DMS53 treated with DMSO at 0.1 percent for 48 hours (cell line): Measurements from ENCODE around the gene NYNRIN.
"Not testable (repeated sequence)": the region's sequence is repeated elsewhere in the genome, so short reads cannot be mapped to it uniquely, and the experiment has no call there.

Experiments
- DNase-seq: peaks from one replicate; lab custom pipeline; 2025; ENCODE audit not compliant: unreplicated experiment; lab: John Stamatoyannopoulos, UW

NYNRIN gene

DNA sequence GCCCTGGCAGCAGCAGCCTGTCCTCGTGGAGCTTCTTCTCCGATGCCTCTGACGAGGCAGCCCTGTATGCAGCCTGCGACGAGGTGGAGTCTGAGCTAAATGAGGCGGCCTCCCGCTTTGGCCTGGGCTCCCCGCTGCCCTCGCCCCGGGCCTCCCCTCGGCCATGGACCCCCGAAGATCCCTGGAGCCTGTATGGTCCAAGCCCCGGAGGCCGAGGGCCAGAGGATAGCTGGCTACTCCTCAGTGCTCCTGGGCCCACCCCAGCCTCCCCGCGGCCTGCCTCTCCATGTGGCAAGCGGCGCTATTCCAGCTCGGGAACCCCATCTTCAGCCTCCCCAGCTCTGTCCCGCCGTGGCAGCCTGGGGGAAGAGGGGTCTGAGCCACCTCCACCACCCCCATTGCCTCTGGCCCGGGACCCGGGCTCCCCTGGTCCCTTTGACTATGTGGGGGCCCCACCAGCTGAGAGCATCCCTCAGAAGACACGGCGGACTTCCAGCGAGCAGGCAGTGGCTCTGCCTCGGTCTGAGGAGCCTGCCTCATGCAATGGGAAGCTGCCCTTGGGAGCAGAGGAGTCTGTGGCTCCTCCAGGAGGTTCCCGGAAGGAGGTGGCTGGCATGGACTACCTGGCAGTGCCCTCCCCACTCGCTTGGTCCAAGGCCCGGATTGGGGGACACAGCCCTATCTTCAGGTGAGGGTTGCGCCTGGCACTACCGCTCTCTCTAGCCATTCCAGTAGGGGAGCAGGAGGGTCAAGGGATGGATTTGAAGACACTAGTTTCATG lies 28.7 kb upstream of the NYNRIN start:
- no peak for DNase-seq

DNA sequence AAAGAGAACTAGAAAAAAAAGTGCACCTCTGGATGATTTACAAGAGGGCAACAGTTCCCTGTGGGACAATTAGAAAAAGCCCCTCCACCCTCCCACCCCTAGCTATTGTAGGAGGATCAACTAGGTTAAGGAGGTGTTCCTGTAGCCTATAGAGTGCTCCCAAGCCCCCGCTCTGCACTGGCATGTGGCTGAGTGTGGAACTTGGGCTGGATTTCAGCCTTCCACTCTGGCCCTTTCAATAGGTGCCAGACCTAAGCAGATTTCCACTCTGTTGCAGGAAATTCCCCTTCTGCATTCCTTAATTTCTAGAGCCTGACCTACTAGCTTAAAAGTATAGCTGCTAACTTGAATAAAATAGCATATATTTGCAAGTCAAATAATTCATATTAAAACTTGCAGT lies 28.1 kb upstream of the NYNRIN start:
- no peak for DNase-seq

DNA sequence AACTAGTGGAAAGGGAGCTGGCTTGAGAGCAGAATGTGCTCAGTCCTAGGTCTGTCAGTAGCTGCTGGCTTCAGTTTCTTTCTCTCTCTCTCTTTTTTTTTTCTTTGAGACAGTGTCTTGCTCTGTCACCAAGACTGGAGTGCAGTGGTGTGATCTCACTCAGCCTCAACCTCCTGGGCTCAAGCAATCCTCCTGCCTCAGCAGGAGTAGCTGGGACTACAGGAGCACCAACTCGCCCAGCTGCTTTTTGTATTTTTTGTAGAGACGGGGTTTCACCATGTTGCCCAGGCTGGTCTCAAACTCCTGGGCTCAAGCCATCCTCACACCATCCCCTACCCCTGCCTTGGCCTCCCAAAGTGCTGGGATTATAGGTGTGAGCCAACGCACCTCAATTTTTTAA lies 27.2 kb upstream of the NYNRIN start:
- not testable (repeated sequence) for DNase-seq

DNA sequence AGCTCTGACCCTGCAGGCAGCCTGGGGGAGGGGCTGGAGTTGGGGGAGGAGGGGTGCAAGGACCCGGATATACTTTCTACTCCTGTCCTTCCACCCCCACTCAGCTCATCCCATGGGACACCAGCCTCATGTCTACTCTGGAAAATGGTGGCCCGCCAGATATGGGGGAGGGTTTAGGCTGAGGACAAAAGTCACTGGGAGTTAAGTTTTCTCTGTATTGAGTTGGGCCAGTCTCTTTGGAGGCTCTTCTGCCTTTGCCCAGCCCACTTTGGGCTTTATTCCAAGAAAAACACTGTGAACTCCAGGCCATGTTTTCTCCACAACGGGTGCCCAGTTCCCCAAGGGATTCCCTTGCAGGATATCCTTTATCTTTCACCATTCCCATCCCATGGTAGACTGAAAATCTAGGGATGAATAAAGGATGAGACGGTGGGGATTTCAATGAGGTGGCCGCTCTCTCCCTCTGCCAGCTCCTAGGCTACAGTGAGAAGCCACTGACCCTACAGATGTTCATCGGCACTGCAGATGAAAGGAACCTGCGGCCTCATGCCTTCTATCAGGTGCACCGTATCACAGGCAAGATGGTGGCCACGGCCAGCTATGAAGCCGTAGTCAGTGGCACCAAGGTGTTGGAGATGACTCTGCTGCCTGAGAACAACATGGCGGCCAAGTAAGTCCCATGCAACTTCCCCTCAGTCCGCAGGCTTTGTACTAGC lies 25.9 kb upstream of the NYNRIN start:
- no peak for DNase-seq

DNA sequence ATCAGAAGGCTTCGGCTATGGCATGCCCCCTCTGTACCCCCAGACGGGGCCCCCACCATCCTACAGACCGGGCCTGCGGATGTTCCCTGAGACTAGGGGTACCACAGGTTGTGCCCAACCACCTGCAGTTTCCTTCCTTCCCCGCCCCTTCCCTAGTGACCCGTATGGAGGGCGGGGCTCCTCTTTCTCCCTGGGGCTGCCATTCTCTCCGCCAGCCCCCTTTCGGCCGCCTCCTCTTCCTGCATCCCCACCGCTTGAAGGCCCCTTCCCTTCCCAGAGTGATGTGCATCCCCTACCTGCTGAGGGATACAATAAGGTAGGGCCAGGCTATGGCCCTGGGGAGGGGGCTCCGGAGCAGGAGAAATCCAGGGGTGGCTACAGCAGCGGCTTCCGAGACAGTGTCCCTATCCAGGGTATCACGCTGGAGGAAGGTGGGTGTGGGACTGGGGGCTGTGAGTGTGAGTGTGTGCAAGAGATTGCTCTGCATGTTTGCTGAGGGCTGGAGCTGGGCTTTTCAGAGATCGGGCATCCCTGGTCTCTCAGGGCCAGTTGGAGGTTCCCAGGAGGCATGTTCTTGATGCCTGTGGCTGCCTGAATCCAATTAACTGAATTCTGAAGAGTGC lies 22.2 kb upstream of the NYNRIN start:
- DNase-seq: no peak

DNA sequence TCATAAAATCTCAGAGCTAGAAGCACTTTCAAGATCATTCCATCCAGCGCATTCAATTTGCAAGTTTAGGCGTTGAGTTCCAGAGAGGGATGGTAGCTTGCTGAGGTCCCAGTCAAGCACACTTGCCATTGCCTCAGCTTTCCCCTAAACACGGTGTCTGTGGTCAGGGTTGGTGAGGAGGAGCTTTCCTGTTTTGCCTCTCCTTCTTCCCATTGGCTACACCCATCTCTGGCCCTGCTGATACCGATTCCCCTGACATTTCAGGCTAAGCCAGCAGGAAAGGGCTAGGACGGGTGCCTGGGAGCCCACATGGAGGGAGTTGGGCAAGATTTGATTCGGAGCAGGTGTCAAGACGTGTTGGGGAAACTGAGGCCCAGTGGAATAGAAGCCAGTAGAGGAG lies 21.7 kb upstream of the NYNRIN start:
- no peak for DNase-seq

DNA sequence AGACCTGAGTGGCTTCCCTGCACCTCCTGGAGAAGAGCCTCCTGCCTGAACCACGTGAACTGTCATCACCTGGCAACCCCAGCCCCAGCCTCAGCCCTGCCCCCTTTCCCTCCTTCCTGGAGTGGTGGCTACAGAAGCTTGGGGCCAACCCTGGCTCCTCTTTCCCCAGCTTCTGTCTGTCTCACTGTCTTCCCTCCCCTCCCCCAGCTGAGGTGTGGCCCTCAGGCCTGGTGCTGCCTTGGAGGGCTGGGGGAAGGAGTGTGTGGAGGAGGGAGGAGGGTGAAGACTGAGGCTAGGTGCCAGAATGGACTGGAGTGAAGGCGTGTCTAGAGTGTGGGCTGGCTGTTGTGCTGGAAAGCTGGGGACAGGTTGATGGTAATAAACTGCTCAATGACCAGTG lies 21.1 kb upstream of the NYNRIN start:
- DNase-seq: peak; percentile 14

DNA sequence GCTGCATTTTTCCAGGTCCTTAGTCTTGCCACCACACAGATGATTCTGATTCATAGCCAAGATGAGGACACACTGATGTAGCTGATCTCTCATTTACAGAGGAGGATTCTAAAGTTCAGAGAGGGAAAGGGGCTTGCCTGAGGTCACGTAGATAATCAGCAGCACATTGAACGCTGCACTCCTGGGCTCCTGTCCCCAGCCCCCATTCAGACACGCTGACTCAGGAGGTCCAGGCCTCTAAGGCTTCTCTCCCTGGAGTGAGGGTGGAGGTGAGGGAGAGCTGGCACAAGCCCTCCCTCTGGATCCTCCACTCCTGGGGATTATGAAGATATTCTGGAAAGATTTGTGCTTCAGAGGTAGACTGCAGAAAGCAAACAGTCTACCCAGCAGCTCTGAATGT lies 20.5 kb upstream of the NYNRIN start:
- DNase-seq: no peak

DNA sequence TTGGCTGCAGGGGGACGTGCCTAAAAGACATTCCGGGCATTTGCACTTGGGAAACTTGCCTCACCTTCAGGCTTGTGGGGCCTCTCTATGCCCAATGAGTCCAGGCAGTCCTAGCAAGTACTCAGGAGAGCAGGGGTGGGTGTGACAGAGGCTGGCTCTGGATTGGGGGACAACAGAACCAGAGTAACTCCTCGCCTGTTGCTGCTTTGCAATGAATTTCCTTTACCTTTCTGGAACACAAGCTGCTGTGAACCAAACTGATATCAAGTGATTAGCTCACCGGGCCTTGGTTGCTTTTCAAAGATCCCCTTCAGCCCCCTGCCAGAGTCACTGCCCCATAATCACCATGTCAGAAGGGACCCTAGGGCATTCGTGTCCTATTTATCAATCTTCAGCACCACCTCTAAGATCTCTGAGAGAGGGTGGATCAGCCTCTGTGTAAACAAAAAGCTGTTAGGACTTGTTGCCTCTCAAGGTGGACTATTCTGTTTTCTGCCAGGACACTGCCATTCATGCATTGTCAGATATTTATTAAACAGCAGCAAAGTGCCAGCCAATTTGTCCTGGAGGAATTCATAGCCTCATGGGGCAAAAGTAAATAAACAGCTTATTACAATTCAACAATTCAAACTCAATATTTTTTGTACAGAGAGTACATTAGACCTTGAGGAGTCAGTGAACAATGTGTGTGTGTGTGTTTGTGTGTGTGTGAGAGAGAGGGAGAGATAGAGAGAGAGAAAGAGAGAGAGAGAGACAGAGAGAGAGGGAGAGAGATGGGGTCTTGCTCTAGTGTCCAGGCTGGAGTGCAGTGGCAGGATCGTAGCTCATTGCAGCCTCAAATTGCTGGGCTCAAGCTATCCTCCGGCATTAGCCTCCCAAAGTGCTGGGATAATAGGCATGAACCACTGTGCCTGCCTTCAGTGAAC lies 19.6 kb upstream of the NYNRIN start:
- no peak for DNase-seq

DNA sequence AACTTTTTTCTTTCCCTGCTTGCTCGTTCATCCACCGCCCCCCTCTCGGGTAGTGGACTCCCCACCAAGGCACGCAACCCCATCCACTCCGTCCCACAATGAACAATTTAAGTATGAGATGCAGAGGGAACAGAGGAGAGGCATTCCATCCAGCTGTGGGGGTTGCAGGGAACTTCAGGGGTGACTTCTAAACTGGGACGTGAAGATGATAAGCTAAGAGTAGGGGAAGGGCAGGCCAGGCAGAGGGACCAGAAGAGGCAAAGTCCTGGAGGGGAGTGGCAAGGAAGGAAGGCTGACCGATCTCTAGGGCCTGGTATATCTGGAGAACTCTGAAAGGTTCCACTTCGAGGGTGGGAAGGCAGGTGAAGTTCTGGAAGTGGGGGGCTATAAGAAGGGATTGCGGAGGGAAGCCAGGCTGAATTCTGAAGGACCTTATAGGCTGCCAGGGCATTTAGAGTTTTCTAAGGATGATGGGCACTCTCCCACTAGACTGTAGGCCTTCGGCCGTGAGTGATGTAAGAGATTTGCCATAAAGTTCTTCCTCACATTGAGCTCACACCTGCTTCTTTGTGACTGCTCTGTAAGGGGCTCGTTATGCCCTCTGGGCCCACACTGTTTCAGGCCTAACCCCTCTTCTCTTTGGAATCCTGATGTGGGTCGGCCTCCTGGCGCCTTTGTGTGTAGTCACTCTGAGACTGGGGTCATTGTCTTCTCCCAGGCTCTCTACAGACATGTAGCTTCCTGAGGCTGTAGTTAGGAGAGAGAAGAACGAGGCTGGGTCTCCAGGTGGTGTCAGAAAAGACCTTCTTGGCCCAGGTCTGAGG lies 18.7 kb upstream of the NYNRIN start:
- no peak for DNase-seq

DNA sequence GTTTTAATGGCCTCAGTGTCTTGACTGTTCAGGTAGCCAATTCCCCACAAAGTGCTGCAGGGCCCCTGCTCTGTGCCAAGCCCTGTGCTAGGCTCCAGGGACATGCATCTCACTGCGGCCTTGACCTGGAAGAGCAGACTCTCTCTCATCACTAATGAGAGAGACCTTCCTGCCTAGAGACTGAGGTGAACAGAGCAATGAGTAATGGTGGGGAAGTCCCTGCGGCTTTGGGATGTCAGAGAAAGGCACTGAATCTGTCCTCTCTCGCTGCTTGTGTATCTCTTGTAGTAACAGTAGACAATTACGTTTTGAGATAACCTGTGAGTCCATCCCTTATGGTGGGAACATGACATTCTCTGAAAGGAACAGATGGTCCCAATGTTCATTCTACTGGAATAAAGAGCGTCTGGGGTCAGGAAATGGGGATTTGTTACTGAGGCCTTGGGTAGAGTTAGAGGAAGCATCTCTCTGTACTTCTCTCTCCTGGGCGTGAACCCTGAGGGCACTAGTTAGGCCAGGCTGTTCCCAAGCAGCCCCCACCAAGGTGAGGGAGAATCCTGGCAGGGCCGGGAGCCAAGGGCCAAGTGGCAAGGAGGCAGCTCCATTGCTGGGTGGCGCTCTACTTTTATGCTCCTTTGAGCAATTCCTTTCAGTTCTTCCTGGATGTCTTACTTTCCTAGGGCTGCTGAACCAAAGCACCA lies 17.3 kb upstream of the NYNRIN start:
- DNase-seq: no peak

DNA sequence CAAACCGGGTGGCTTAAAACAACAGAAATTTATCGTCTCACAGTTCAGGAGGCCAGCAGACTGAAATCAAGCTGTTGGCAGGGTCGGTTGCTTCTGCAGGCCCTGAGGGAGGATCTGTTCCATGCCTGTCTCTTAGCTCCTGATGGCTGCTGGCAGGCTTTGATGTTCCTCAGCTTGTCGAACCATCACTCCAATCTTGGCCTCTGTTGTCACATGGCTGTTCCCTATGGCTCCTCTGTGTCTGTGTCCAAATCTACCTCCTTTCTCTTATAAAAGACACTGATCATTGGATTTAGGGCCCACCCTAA lies 16.8 kb upstream of the NYNRIN start:
- DNase-seq: no peak

DNA sequence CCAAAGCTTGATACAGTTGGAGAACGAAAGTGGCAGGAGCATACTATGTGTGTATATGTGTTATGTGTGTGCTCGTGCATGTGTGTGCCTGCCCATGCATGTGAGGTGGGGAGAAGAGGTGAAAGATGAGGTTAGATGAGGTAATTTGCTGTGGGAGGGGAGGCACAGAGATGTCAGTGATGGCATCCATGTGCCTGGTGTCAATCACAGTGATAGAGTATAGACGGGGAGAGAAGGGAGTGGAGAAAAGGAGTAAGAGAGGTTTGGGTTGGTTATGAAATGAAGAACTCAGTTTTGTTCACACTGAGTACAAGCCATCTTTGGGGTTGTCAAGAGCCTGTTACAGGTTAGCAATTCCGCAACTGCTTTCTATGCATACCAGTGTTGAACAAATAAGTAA lies 14.6 kb upstream of the NYNRIN start:
- no peak for DNase-seq

DNA sequence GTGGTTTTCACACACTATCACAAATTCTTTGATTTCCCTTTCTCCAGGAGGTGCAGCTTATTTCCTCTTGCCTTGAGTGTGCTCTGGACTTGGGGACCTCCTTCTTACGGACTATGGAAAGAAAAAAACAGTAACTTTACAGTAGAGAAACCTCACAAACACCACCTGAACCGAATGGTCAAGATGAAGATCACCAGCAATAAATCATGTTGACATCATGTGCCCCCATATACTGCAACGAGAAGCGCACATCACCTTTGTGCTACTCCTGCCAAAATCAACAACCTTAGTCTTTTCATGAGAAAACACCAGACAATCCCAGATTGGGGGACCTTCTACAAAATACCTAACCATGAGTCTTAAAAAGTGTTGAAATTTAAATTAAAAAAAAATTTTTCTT lies 13.3 kb upstream of the NYNRIN start:
- no peak for DNase-seq

DNA sequence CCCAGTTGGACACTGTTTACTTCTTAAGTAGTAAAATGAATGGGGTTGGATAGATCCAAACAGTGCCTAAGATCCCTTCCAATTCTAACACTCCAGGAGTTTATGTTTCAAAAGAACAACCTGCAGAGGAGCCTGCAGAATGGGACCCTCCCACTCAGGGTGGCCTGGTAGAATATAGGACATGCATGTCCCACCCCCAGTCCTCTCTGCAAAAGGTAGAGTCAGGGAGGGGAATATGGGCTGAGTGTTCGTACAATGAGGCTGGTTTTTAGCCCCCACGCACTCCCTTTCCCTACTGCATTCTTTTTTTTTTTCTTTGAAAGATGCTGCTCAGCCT lies 11.8 kb upstream of the NYNRIN start:
- DNase-seq: no peak

DNA sequence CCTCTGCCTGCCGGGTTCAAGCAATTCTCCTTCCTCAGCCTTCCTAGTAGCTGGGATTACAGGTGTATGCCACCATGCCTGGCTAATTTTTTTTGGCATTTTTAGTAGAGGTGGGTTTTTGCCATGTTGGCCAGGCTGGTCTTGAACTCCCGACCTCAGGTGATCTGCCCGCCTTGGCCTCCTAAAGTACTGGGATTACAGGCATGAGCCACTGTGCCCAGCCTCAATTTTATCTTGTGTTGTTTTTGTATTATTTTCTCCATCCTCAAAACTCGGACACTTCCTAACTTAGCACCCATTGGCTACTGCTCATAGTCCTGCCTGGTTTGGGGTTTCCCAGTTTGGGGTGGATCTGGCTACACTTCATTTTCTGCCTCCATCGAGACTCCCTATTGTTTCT lies 11.2 kb upstream of the NYNRIN start:
- DNase-seq: not testable (repeated sequence)

DNA sequence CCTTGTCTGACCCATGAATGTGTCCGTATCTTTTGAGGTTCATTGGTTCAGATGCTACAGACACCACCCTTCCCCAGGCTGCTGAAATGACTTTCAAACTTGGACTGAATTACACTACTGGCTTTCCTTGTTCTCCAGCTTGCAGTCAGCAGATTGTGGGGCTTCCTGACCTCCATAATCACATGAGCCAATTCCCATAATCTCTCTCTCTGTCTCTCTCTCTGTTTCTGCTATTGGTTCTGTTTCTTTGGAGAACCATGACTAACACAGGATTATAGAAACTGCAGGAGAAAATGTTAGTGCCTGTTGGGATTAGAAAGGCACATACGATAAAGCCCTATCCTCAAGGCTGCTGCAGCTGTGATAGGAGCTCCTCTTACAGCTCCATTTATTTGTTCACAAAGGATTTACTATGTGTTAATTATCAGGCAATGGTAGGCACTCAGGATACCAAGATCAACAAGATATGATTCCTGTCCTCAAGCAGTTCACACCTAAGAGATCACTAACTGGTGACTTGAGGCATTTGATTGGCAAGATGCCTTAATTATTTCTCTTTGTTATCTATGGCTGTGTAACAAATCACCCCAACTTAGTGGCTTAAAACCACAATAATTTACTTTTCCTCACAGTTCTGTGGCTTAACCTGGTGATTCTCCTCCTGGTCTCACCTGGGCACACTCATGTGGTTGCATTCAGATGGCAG lies 10.2 kb upstream of the NYNRIN start:
- DNase-seq: no peak

DNA sequence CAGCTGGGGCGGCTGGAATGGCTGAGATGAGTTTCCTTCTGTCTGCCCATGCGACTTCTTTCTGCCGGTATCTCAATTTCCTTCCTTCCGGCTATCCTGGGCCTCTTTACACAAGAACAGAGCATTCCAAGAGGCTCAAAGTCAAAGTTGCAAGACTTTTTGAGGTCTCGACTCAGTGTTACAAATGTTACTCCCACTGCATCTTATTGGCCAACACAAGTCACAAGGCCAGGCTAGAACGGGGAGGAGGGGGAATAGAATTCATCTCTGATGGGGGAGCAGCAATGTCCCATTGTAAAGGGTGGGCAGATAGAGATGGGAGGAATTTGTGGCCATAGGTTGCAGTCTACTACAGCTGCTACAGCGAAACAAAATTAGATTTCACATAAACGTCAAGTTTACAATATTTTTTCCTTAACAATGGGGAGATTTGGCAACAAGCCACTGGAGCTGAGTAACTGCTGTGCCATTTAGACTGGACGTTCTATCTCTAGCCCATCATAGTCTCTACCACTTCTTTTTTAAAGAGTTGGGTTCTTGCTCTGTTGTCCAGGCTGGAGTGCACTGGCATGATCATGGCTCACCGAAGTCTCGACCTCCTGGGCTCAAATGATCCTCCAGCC lies 9.5 kb upstream of the NYNRIN start:
- no peak for DNase-seq
